Keratinocyte (primary cell): Measurements from ENCODE around the gene ALK.

Experiments
- CTCF ChIP-seq, 3 experiments: IDR thresholded peaks in 1 of 3; conservative IDR thresholded peaks in 1 of 3; optimal IDR thresholded peaks in 1 of 3; 2 replicates in 2 of 3; 3 replicates in 1 of 3; pipeline versions ENCODE3 to v1.5.1; 2011; ENCODE audit warnings: low read length in 3 of 3, mild to moderate bottlenecking in 3 of 3, moderate library complexity in 2 of 3, control low read depth in 1 of 3, inconsistent platforms in 1 of 3; ENCODE audit not compliant: insufficient read depth in 2 of 3; ENCODE audit errors: extremely low read depth in 1 of 3
- EZH2 ChIP-seq: IDR thresholded peaks from one replicate; pipeline ENCODE4 v1.6.1; 2012; ENCODE audit warnings: inconsistent platforms, mild to moderate bottlenecking, low read length, moderate library complexity

GRCh38 chr2:29165362-29166241, 755.8 kb downstream of the ALK start:
- no peak for TF ChIP-seq CTCF (optimal IDR thresholded peaks at IDR 0.05 in 1 of 3, IDR thresholded peaks at IDR 0.05 in 1 of 3, conservative IDR thresholded peaks at IDR 0.05 in 1 of 3; ENCODE audit: extremely low read depth in 1 of 3, insufficient read depth in 2 of 3, low read length in 3 of 3)
- no peak for TF ChIP-seq EZH2
